ENCODE data around the gene MRAP2. TPM values are rescaled to one million over a fixed set of nuclear protein-coding genes. Genes with fewer than 3 reads are reported as not detected.
"Not testable (repeated sequence)": the region's sequence is repeated elsewhere in the genome, so short reads cannot be mapped to it uniquely, and the experiment has no call there.

The MRAP2 gene
- total RNA-seq, 1 experiment from 2014 or later = 0.38 TPM

DNA sequence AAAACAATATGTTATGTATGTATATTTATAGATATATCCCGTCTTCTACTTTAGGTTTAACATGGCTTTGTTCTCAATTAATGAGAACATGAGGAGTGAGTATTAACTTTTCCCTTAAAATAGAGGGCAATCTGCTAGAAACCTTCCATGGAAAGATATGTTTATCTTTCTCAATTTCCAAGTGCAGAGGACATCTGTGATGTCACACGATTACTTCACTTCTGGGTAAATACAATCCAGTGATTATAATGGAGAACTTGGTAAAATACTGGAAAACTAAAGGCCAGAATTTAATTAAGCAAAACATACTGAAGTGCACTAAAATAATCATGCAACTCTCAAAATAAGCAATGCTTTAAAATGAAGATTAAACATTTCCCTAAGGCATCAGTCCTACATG, 11.9 kb upstream of the MRAP2 start:
- CTCF ChIA-PET = interaction anchor here (0.7 kb wide), 1 partner anchor 32 kb away, joined by 4 read pairs; no protein-coding TSS in a partner anchor
- DNase-seq = no peak
- BruUV-seq (replicated peaks) = no TSS peak
- H3K27me3 Mint-ChIP-seq (ENCODE audit: unreplicated experiment) = no peaks in the 10 kb centered on the region
- TF ChIP-seq, protein P1, sequence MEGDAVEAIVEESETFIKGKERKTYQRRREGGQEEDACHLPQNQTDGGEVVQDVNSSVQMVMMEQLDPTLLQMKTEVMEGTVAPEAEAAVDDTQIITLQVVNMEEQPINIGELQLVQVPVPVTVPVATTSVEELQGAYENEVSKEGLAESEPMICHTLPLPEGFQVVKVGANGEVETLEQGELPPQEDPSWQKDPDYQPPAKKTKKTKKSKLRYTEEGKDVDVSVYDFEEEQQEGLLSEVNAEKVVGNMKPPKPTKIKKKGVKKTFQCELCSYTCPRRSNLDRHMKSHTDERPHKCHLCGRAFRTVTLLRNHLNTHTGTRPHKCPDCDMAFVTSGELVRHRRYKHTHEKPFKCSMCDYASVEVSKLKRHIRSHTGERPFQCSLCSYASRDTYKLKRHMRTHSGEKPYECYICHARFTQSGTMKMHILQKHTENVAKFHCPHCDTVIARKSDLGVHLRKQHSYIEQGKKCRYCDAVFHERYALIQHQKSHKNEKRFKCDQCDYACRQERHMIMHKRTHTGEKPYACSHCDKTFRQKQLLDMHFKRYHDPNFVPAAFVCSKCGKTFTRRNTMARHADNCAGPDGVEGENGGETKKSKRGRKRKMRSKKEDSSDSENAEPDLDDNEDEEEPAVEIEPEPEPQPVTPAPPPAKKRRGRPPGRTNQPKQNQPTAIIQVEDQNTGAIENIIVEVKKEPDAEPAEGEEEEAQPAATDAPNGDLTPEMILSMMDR (IDR thresholded peaks at IDR 0.05; ENCODE audit: unreplicated experiment) = no peak
- no peak overlapping the region for H3K4me3 Mint-ChIP-seq (ENCODE audit: low read depth, unreplicated experiment)
- H3K9me3 Mint-ChIP-seq (ENCODE audit: low read depth, unreplicated experiment) = peaks cover 3% of the 10 kb centered on the region
- H3K36me3 Mint-ChIP-seq (ENCODE audit: insufficient read depth, unreplicated experiment) = no peaks in the 10 kb centered on the region
- peaks cover 7% of the 10 kb centered on the region for H3K4me1 Mint-ChIP-seq (ENCODE audit: low read depth, unreplicated experiment)
- intact Hi-C loops (cut with micrococcal nuclease; ENCODE audit: unreplicated experiment) = loop anchor here (10.0 kb wide), 1 partner anchor 193 kb away; no protein-coding TSS in a partner anchor
- no peak overlapping the region for H3K27ac Mint-ChIP-seq (ENCODE audit: unreplicated experiment)

DNA sequence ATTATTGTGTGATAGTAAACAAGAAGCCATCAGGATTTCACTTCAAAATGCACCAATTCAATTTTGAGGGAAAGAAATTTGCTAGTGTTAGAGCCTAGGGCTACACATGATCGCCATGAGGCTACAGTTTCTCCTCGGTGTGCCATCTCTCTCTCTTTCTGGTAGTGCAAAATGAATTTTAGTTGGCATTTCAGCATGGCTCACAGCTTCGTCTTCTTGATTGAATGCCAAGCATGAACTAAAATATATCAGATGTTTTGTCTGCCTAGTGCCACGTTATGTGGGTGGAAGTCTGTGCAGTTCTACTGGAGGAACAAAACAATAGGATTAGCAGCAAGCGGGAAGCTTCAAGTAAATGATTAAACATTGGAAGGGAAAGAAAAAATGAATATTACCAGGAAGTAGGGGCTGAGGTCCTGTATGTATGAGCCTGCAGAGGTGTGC, 6.8 kb upstream of the MRAP2 start:
- intact Hi-C loops (cut with micrococcal nuclease; ENCODE audit: unreplicated experiment) = loop anchor here (10.0 kb wide), 1 partner anchor 188 kb away; no protein-coding TSS in a partner anchor
- Mint-ChIP-seq H3K4me1 (ENCODE audit: low read depth, unreplicated experiment) (peaks cover 27% of the 10 kb centered on the region), H3K4me3 (ENCODE audit: low read depth, unreplicated experiment) (peak overlapping the region; percentile 32), H3K36me3 (ENCODE audit: insufficient read depth, unreplicated experiment) (no peaks in the 10 kb centered on the region), H3K9me3 (ENCODE audit: low read depth, unreplicated experiment) (peaks cover 3% of the 10 kb centered on the region), H3K27ac (ENCODE audit: unreplicated experiment) (peak overlapping the region; percentile 19), H3K27me3 (ENCODE audit: unreplicated experiment) (no peaks in the 10 kb centered on the region)
- CTCF ChIA-PET = no interaction called here
- TF ChIP-seq, protein P1 (IDR thresholded peaks at IDR 0.05; ENCODE audit: unreplicated experiment) = no peak
- no TSS peak for BruUV-seq (replicated peaks)
- DNase-seq = no peak

DNA sequence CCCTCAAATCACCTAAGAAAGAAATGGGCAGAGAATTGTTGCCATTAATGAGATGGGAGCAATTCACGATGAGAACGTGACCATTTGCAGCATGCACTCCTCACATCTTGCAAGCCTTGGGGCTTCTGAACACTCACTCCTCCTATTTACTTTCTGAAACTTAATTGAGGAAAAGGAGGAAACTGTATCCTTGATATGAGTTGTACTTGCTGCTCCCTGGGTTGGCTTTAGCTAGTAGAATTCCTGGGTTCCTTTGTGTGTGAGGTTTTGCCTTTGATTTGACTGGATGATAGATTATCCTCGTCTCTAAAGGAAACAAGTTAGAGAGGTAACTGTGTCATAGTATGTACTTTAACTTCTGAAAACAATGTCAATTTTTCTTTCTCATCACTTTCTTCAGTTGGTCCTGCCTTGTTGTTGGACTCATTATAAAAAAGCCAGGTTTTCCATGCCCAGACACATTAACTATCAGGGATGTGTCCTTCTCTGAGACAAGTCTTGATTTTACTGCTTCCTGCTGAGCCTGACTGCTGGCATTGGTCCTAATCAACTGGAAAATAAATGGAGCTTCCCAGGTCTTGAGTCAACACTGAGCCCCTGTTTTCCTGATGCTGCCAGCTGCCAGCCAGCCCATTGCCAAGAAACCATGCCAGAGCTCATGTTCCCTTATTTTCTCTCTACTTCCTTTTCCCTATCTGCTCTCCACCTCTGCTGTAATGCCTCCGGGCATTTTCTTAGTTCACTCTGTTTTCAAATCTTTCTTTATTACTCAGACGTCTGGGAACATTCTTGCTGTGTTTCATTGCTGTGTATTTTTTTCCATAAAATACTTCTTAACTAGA, 6.0 kb upstream of the MRAP2 start:
- peak overlapping the region; percentile 32 for H3K4me3 Mint-ChIP-seq (ENCODE audit: low read depth, unreplicated experiment)
- intact Hi-C loops (cut with micrococcal nuclease; ENCODE audit: unreplicated experiment) = loop anchor here (10.0 kb wide), 1 partner anchor 187 kb away; no protein-coding TSS in a partner anchor
- no TSS peak for BruUV-seq (replicated peaks)
- peaks cover 3% of the 10 kb centered on the region for H3K9me3 Mint-ChIP-seq (ENCODE audit: low read depth, unreplicated experiment)
- H3K4me1 Mint-ChIP-seq (ENCODE audit: low read depth, unreplicated experiment) = peaks cover 27% of the 10 kb centered on the region
- CTCF ChIA-PET = no interaction called here
- no peaks in the 10 kb centered on the region for H3K27me3 Mint-ChIP-seq (ENCODE audit: unreplicated experiment)
- peak; percentile 24 for DNase-seq
- TF ChIP-seq, protein P1 (IDR thresholded peaks at IDR 0.05; ENCODE audit: unreplicated experiment) = no peak
- H3K36me3 Mint-ChIP-seq (ENCODE audit: insufficient read depth, unreplicated experiment) = no peaks in the 10 kb centered on the region
- peak overlapping the region; percentile 63 for H3K27ac Mint-ChIP-seq (ENCODE audit: unreplicated experiment)

DNA sequence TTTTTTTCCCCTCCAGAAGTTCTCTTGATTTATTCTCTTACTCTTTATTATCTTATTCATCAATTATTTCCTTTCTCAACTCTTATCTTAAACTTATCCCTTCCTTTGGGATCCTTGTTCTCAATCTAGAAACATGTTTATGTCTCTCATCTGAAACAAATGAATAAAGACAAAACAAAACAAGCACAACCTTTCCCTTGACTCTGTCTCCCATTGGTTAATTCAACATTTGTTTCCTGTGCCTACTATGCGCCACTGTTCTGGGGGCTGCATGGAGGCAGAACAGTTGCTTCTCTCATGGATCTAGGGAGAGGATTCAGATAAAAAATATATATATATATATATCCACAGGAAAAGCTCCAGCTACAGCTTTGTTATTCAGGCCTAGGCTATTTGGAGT, 5.2 kb upstream of the MRAP2 start:
- Mint-ChIP-seq H3K4me3 (ENCODE audit: low read depth, unreplicated experiment) (no peak overlapping the region), H3K4me1 (ENCODE audit: low read depth, unreplicated experiment) (peaks cover 27% of the 10 kb centered on the region), H3K9me3 (ENCODE audit: low read depth, unreplicated experiment) (peaks cover 3% of the 10 kb centered on the region), H3K27ac (ENCODE audit: unreplicated experiment) (peak overlapping the region; percentile 63), H3K36me3 (ENCODE audit: insufficient read depth, unreplicated experiment) (no peaks in the 10 kb centered on the region), H3K27me3 (ENCODE audit: unreplicated experiment) (no peaks in the 10 kb centered on the region)
- no peak for DNase-seq
- CTCF ChIA-PET = no interaction called here
- intact Hi-C loops (cut with micrococcal nuclease; ENCODE audit: unreplicated experiment) = loop anchor here (10.0 kb wide), 1 partner anchor 186 kb away; no protein-coding TSS in a partner anchor
- TF ChIP-seq, protein P1 (IDR thresholded peaks at IDR 0.05; ENCODE audit: unreplicated experiment) = no peak
- BruUV-seq (replicated peaks) = no TSS peak

DNA sequence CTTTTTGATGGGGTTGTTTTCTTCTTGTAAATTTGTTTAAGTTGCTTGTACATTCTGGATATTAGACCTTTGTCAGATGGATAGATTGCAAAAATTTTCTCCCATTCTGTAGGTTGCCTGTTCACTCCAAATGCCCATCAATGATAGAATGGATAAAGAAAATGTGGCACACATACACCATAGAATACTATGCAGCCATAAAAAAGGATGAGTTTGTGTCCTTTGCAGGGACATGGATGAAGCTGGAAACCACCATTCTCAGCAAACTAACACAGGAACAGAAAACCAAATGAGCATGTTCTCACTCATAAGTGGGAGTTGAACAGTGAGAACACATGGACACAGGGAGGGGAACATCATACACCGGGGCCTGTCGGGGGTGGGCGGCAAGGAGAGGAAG, 1.6 kb upstream of the MRAP2 start:
- H3K27ac Mint-ChIP-seq (ENCODE audit: unreplicated experiment); H3K4me3 Mint-ChIP-seq (ENCODE audit: low read depth, unreplicated experiment); H3K9me3 Mint-ChIP-seq (ENCODE audit: low read depth, unreplicated experiment); DNase-seq; BruUV-seq (replicated peaks); CTCF ChIA-PET; intact Hi-C loops (cut with micrococcal nuclease; ENCODE audit: unreplicated experiment); H3K36me3 Mint-ChIP-seq (ENCODE audit: insufficient read depth, unreplicated experiment): not testable (repeated sequence)
- H3K4me1 Mint-ChIP-seq (ENCODE audit: low read depth, unreplicated experiment) = peaks cover 22% of the 10 kb centered on the region
- H3K27me3 Mint-ChIP-seq (ENCODE audit: unreplicated experiment) = peaks cover 16% of the 10 kb centered on the region

Data from Calu3 (cell line).